CD8-positive, alpha-beta memory T cell (primary cell): ENCODE measurements around the gene KLHL42. TPM values are rescaled to one million over a fixed set of nuclear protein-coding genes. Genes with fewer than 3 reads are reported as not detected.
A peak's percentile ranks its signal among the peaks of the same experiment; 100 is the strongest.

Experiments used
- CTCF ChIA-PET: fragments of 350-600 bp; sonication (Branson Sonifier 250); formaldehyde crosslinking; loops from one replicate; lab custom pipeline; 2021; ENCODE audit warnings: antibody characterized with exemption; lab: Charles Lee
- POLR2A ChIA-PET: fragments of 350-600 bp; sonication (Branson Sonifier 250); formaldehyde crosslinking; loops from one replicate; lab custom pipeline; 2021; ENCODE audit warnings: antibody characterized with exemption; lab: Charles Lee
- DNase-seq, 5 donors: peaks; one replicate each; pipeline versions ENCODE4 v3.0.0 to v3.0.0-alpha.2; 2020 to 2022; ENCODE audit warnings: mixed read lengths in 1 of 5
- H3K27ac ChIP-seq: one replicate; pipeline ENCODE4 v1.7.0; 2013; ENCODE audit warnings: low read depth, mild to moderate bottlenecking, low read length, moderate library complexity
- H3K27me3 ChIP-seq: 2 replicates; pipeline ENCODE4 v1.7.0; 2013; ENCODE audit warnings: low read length, mild to moderate bottlenecking; ENCODE audit not compliant: insufficient read depth, poor library complexity, severe bottlenecking
- H3K36me3 ChIP-seq: 2 replicates; pipeline ENCODE4 v1.7.0; 2013; ENCODE audit warnings: mild to moderate bottlenecking, low read length, moderate library complexity; ENCODE audit not compliant: insufficient read depth
- H3K4me1 ChIP-seq: 2 replicates; pipeline ENCODE4 v1.7.0; 2013; ENCODE audit warnings: mild to moderate bottlenecking, low read length, moderate library complexity; ENCODE audit not compliant: insufficient read depth
- H3K4me3 ChIP-seq: 2 replicates; pipeline ENCODE4 v1.7.0; 2013; ENCODE audit warnings: mild to moderate bottlenecking, low read length
- H3K9me3 ChIP-seq: 2 replicates; pipeline ENCODE4 v1.7.0; 2013; ENCODE audit warnings: mild to moderate bottlenecking, low read length
- H3K27ac Mint-ChIP-seq, 8 donors: one replicate each; pipeline ENCODE4 v1.8.0; 2020 to 2021; ENCODE audit warnings: mixed read lengths in 8 of 8, mild to moderate bottlenecking in 6 of 8, inconsistent platforms in 3 of 8, moderate library complexity in 3 of 8
- H3K27me3 Mint-ChIP-seq, 2 donors: one replicate each; pipeline ENCODE4 v1.8.0; 2020 to 2021; ENCODE audit warnings: mixed read lengths in 2 of 2, mild to moderate bottlenecking in 1 of 2, moderate library complexity in 1 of 2
- H3K36me3 Mint-ChIP-seq, 3 donors: one replicate each; pipeline ENCODE4 v1.8.0; 2020 to 2021; ENCODE audit warnings: mixed read lengths in 3 of 3, inconsistent platforms in 1 of 3, mild to moderate bottlenecking in 1 of 3
- H3K4me1 Mint-ChIP-seq, 3 donors: one replicate each; pipeline ENCODE4 v1.8.0; 2020 to 2021; ENCODE audit warnings: mixed read lengths in 3 of 3, inconsistent platforms in 1 of 3, mild to moderate bottlenecking in 1 of 3
- H3K4me3 Mint-ChIP-seq, 7 donors: one replicate each; pipeline ENCODE4 v1.8.0; 2020 to 2021; ENCODE audit warnings: mixed read lengths in 7 of 7, mild to moderate bottlenecking in 6 of 7, moderate library complexity in 4 of 7, inconsistent platforms in 2 of 7
- H3K9me3 Mint-ChIP-seq, 5 donors: one replicate each; pipeline ENCODE4 v1.8.0; 2020 to 2022; ENCODE audit warnings: mixed read lengths in 5 of 5, mild to moderate bottlenecking in 3 of 5, moderate library complexity in 2 of 5, inconsistent platforms in 1 of 5
- polyA plus RNA-seq: library from polyadenylated mRNA; unstranded; fragments of 300-500 nt; fragmentation: Illumina TruSeq; gene quantifications from one replicate; pipeline ENCODE4 v1.2.3, GENCODE V29; 2021
- total RNA-seq, 2 experiments: library from RNA; stranded (reverse); gene quantifications; one replicate each; pipeline ENCODE4 v1.2.3, GENCODE V29; 2021

The KLHL42 gene
- total and polyA plus RNA-seq, 3 experiments from 2014 or later: 9.5 to 14.1 (median 14.1) TPM

- H3K4me3 Mint-ChIP-seq: no peak overlapping the region
- no peak overlapping the region for H3K27ac ChIP-seq
- no peak for DNase-seq
- ChIA-PET CTCF (no interaction called here), POLR2A (no interaction called here)
- H3K9me3 ChIP-seq: no peaks in the 10 kb centered on the region
- H3K36me3 Mint-ChIP-seq: peaks cover 8 to 58% (median 20%) of the 10 kb centered on the region in 3 donors
- no peaks in the 10 kb centered on the region for H3K36me3 ChIP-seq
- peaks cover 0 to 14% (median 2%) of the 10 kb centered on the region in 3 donors for H3K4me1 Mint-ChIP-seq
- H3K4me3 ChIP-seq: no peak overlapping the region
- no peaks in the 10 kb centered on the region for H3K4me1 ChIP-seq
- no peaks in the 10 kb centered on the region for H3K9me3 Mint-ChIP-seq
- H3K27ac Mint-ChIP-seq: peak overlapping the region in 1 of 8 donors; percentile 37
- H3K27me3 ChIP-seq: no peaks in the 10 kb centered on the region
- no peaks in the 10 kb centered on the region for H3K27me3 Mint-ChIP-seq
Observed at GRCh38 chr12:27747111-27747820, 32.8 kb upstream of the KLHL42 start.

GRCh38 chr12:27751386-27752047 lies 28.5 kb upstream of the KLHL42 start:
- H3K4me3 Mint-ChIP-seq: no peak overlapping the region
- H3K27me3 Mint-ChIP-seq: no peaks in the 10 kb centered on the region
- peaks cover 0 to 10% (median 0%) of the 10 kb centered on the region in 3 donors for H3K4me1 Mint-ChIP-seq
- H3K36me3 ChIP-seq: no peaks in the 10 kb centered on the region
- POLR2A ChIA-PET: no interaction called here
- H3K36me3 Mint-ChIP-seq: peaks cover 0 to 51% (median 17%) of the 10 kb centered on the region in 3 donors
- no peaks in the 10 kb centered on the region for H3K27me3 ChIP-seq
- no peak overlapping the region for H3K27ac ChIP-seq
- H3K4me3 ChIP-seq: no peak overlapping the region
- no peaks in the 10 kb centered on the region for H3K4me1 ChIP-seq
- CTCF ChIA-PET: no interaction called here
- H3K9me3 Mint-ChIP-seq: no peaks in the 10 kb centered on the region
- DNase-seq: no peak
- no peaks in the 10 kb centered on the region for H3K9me3 ChIP-seq
- H3K27ac Mint-ChIP-seq: no peak overlapping the region

GRCh38 chr12:27754795-27755194 lies 25.2 kb upstream of the KLHL42 start:
- ChIA-PET POLR2A (no interaction called here), CTCF (interaction anchor here (1.0 to 1.2 kb wide), 2 partner anchors 14 to 50 kb away, joined by 3 to 4 read pairs; no protein-coding TSS in a partner anchor)
- Histone ChIP-seq H3K4me1 (no peaks in the 10 kb centered on the region), H3K27ac (no peak overlapping the region), H3K27me3 (no peaks in the 10 kb centered on the region), H3K4me3 (no peak overlapping the region), H3K36me3 (no peaks in the 10 kb centered on the region), H3K9me3 (no peaks in the 10 kb centered on the region)
- no peak for DNase-seq
- Mint-ChIP-seq H3K27me3 (no peaks in the 10 kb centered on the region), H3K4me3 (no peak overlapping the region), H3K4me1 (no peaks in the 10 kb centered on the region), H3K36me3 (peaks cover 0 to 42% (median 17%) of the 10 kb centered on the region in 3 donors), H3K9me3 (no peaks in the 10 kb centered on the region), H3K27ac (peak overlapping the region in 4 of 8 donors; percentile 2 to 69 (median 34))

- H3K36me3 ChIP-seq: no peaks in the 10 kb centered on the region
- H3K9me3 ChIP-seq: no peaks in the 10 kb centered on the region
- Mint-ChIP-seq H3K27me3 (no peaks in the 10 kb centered on the region), H3K27ac (peak overlapping the region in 1 of 8 donors; percentile 54), H3K36me3 (peaks cover 0 to 37% (median 17%) of the 10 kb centered on the region in 3 donors), H3K4me1 (no peaks in the 10 kb centered on the region), H3K4me3 (no peak overlapping the region), H3K9me3 (no peaks in the 10 kb centered on the region)
- H3K4me1 ChIP-seq: no peaks in the 10 kb centered on the region
- CTCF ChIA-PET: no interaction called here
- POLR2A ChIA-PET: no interaction called here
- H3K27me3 ChIP-seq: no peaks in the 10 kb centered on the region
- H3K4me3 ChIP-seq: no peak overlapping the region
- no peak for DNase-seq
- H3K27ac ChIP-seq: no peak overlapping the region
Observed at GRCh38 chr12:27756670-27757195, 23.3 kb upstream of the KLHL42 start.

GRCh38 chr12:27762757-27763156 lies 17.3 kb upstream of the KLHL42 start:
- ChIA-PET POLR2A (no interaction called here), CTCF (no interaction called here)
- no peaks in the 10 kb centered on the region for H3K27me3 Mint-ChIP-seq
- Histone ChIP-seq H3K36me3 (no peaks in the 10 kb centered on the region), H3K4me3 (no peak overlapping the region), H3K4me1 (no peaks in the 10 kb centered on the region), H3K9me3 (no peaks in the 10 kb centered on the region), H3K27ac (no peak overlapping the region), H3K27me3 (no peaks in the 10 kb centered on the region)
- no peak overlapping the region for H3K4me3 Mint-ChIP-seq
- peaks cover 0 to 4% (median 3%) of the 10 kb centered on the region in 3 donors for H3K36me3 Mint-ChIP-seq
- H3K4me1 Mint-ChIP-seq: peaks cover 0 to 8% (median 0%) of the 10 kb centered on the region in 3 donors
- H3K27ac Mint-ChIP-seq: peak overlapping the region in 1 of 8 donors; percentile 1
- no peak for DNase-seq
- H3K9me3 Mint-ChIP-seq: no peaks in the 10 kb centered on the region

GRCh38 chr12:27766587-27766986 lies 13.4 kb upstream of the KLHL42 start:
- Mint-ChIP-seq H3K9me3 (no peaks in the 10 kb centered on the region), H3K4me3 (no peak overlapping the region), H3K36me3 (peaks cover 0 to 4% (median 0%) of the 10 kb centered on the region in 3 donors), H3K27me3 (no peaks in the 10 kb centered on the region), H3K4me1 (peaks cover 0 to 8% (median 2%) of the 10 kb centered on the region in 3 donors), H3K27ac (no peak overlapping the region)
- H3K4me1 ChIP-seq: no peaks in the 10 kb centered on the region
- H3K4me3 ChIP-seq: no peak overlapping the region
- DNase-seq: no peak
- H3K27ac ChIP-seq: no peak overlapping the region
- no peaks in the 10 kb centered on the region for H3K27me3 ChIP-seq
- H3K9me3 ChIP-seq: no peaks in the 10 kb centered on the region
- CTCF ChIA-PET: no interaction called here
- H3K36me3 ChIP-seq: no peaks in the 10 kb centered on the region
- POLR2A ChIA-PET: no interaction called here

GRCh38 chr12:27769142-27769673 lies 10.8 kb upstream of the KLHL42 start:
- CTCF ChIA-PET: no interaction called here
- Mint-ChIP-seq H3K4me3 (no peak overlapping the region), H3K27ac (no peak overlapping the region), H3K9me3 (no peaks in the 10 kb centered on the region), H3K4me1 (peaks cover 0 to 4% (median 2%) of the 10 kb centered on the region in 3 donors), H3K36me3 (peaks cover 0 to 1% (median 0%) of the 10 kb centered on the region in 3 donors), H3K27me3 (no peaks in the 10 kb centered on the region)
- no peak overlapping the region for H3K4me3 ChIP-seq
- no peaks in the 10 kb centered on the region for H3K9me3 ChIP-seq
- no peaks in the 10 kb centered on the region for H3K36me3 ChIP-seq
- no peaks in the 10 kb centered on the region for H3K4me1 ChIP-seq
- no peak for DNase-seq
- H3K27ac ChIP-seq: no peak overlapping the region
- H3K27me3 ChIP-seq: no peaks in the 10 kb centered on the region
- POLR2A ChIA-PET: no interaction called here
